ENCODE measurements around the gene FLRT1.

The FLRT1 gene

GRCh38 chr11:64052436-64052835 is 16.7 kb downstream of the FLRT1 start:
- TF ChIP-seq EGR1 (IDR thresholded peaks at IDR 0.05) (no peak), TEAD4 (IDR thresholded peaks at IDR 0.05) (no peak), TCF12 (IDR thresholded peaks at IDR 0.05; ENCODE audit: low read depth) (no peak), RAD21 (IDR thresholded peaks at IDR 0.05; ENCODE audit: low read depth) (no peak), CEBPB (IDR thresholded peaks at IDR 0.05) (no peak), MAX (IDR thresholded peaks at IDR 0.05) (no peak), YY1 (IDR thresholded peaks at IDR 0.05; ENCODE audit: low read depth) (no peak), REST (IDR thresholded peaks at IDR 0.05; ENCODE audit: low read depth) (no peak), TAF1 (IDR thresholded peaks at IDR 0.05; ENCODE audit: low read depth) (no peak), NFIC (IDR thresholded peaks at IDR 0.05) (no peak), EP300 (IDR thresholded peaks at IDR 0.05; ENCODE audit: borderline replicate concordance) (no peak), ZBTB7A (IDR thresholded peaks at IDR 0.05; ENCODE audit: low read depth) (no peak), USF1 (IDR thresholded peaks at IDR 0.05) (no peak)

GRCh38 chr11:64052938-64053622 is 17.3 kb downstream of the FLRT1 start:
- TF ChIP-seq FOXM1 (IDR thresholded peaks at IDR 0.05; ENCODE audit: borderline replicate concordance, low read depth) (no peak), TCF12 (IDR thresholded peaks at IDR 0.05; ENCODE audit: low read depth) (no peak), ZBTB7A (IDR thresholded peaks at IDR 0.05; ENCODE audit: low read depth) (no peak), TAF1 (IDR thresholded peaks at IDR 0.05; ENCODE audit: low read depth) (no peak)

- TF ChIP-seq EP300 (IDR thresholded peaks at IDR 0.05; ENCODE audit: borderline replicate concordance) (no peak), TCF12 (IDR thresholded peaks at IDR 0.05; ENCODE audit: low read depth) (no peak), RAD21 (IDR thresholded peaks at IDR 0.05; ENCODE audit: low read depth) (no peak), YY1 (IDR thresholded peaks at IDR 0.05; ENCODE audit: low read depth) (no peak), REST (IDR thresholded peaks at IDR 0.05; ENCODE audit: low read depth) (no peak), CREB1 (IDR thresholded peaks at IDR 0.05; ENCODE audit: low read depth) (no peak), ZBTB7A (IDR thresholded peaks at IDR 0.05; ENCODE audit: low read depth) (no peak), TAF1 (IDR thresholded peaks at IDR 0.05; ENCODE audit: low read depth) (no peak), USF1 (IDR thresholded peaks at IDR 0.05) (no peak), EGR1 (IDR thresholded peaks at IDR 0.05) (no peak), TEAD4 (IDR thresholded peaks at IDR 0.05) (no peak)
Measured at GRCh38 chr11:64053699-64054098, 18.0 kb downstream of the FLRT1 start.

GRCh38 chr11:64055077-64055476 is 19.3 kb downstream of the FLRT1 start:
- no peak for TF ChIP-seq TCF12 (IDR thresholded peaks at IDR 0.05; ENCODE audit: low read depth)
- TF ChIP-seq MAX (IDR thresholded peaks at IDR 0.05) = no peak
- no peak for TF ChIP-seq YY1 (IDR thresholded peaks at IDR 0.05; ENCODE audit: low read depth)
- TF ChIP-seq EGR1 (IDR thresholded peaks at IDR 0.05) = no peak
- no peak for TF ChIP-seq ZBTB7A (IDR thresholded peaks at IDR 0.05; ENCODE audit: low read depth)
- no peak for TF ChIP-seq CREB1 (IDR thresholded peaks at IDR 0.05; ENCODE audit: low read depth)
- TF ChIP-seq FOXM1 (IDR thresholded peaks at IDR 0.05; ENCODE audit: borderline replicate concordance, low read depth) = no peak
- TF ChIP-seq EP300 (IDR thresholded peaks at IDR 0.05; ENCODE audit: borderline replicate concordance) = no peak
- TF ChIP-seq TEAD4 (IDR thresholded peaks at IDR 0.05) = no peak
- TF ChIP-seq NFIC (IDR thresholded peaks at IDR 0.05) = no peak
- no peak for TF ChIP-seq CEBPB (IDR thresholded peaks at IDR 0.05)
- no peak for TF ChIP-seq USF1 (IDR thresholded peaks at IDR 0.05)
- no peak for TF ChIP-seq RAD21 (IDR thresholded peaks at IDR 0.05; ENCODE audit: low read depth)
- no peak for TF ChIP-seq REST (IDR thresholded peaks at IDR 0.05; ENCODE audit: low read depth)
- TF ChIP-seq TAF1 (IDR thresholded peaks at IDR 0.05; ENCODE audit: low read depth) = no peak

All from Ishikawa (cell line).